GM12865 (cell line): Measurements from ENCODE around the gene CCNC.

Source experiments
- DNase-seq: peaks from one replicate; pipeline ENCODE4 v3.0.0; 2010; ENCODE audit warnings: low read depth
- H3K4me3 ChIP-seq: 2 replicates; pipeline ENCODE4 v1.5.1; 2011; ENCODE audit warnings: mild to moderate bottlenecking, low read depth, low read length, control low read depth
- TF ChIP-seq, protein P1 (sequence below): IDR thresholded peaks from 2 replicates; pipeline ENCODE4 v1.5.1; 2011; ENCODE audit warnings: low read length, control low read depth, low read depth, inconsistent platforms; ENCODE audit not compliant: insufficient read depth; ENCODE audit errors: missing control alignments

CCNC gene

GRCh38 chr6:99507648-99508047 lies 60.8 kb downstream of the CCNC start:
- H3K4me3 ChIP-seq, result no peak overlapping the region
- no peak for DNase-seq
- TF ChIP-seq, protein P1, sequence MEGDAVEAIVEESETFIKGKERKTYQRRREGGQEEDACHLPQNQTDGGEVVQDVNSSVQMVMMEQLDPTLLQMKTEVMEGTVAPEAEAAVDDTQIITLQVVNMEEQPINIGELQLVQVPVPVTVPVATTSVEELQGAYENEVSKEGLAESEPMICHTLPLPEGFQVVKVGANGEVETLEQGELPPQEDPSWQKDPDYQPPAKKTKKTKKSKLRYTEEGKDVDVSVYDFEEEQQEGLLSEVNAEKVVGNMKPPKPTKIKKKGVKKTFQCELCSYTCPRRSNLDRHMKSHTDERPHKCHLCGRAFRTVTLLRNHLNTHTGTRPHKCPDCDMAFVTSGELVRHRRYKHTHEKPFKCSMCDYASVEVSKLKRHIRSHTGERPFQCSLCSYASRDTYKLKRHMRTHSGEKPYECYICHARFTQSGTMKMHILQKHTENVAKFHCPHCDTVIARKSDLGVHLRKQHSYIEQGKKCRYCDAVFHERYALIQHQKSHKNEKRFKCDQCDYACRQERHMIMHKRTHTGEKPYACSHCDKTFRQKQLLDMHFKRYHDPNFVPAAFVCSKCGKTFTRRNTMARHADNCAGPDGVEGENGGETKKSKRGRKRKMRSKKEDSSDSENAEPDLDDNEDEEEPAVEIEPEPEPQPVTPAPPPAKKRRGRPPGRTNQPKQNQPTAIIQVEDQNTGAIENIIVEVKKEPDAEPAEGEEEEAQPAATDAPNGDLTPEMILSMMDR, result no peak

- no peak for DNase-seq
- H3K4me3 ChIP-seq, result no peak overlapping the region
- TF ChIP-seq, protein P1, result no peak
Observed at GRCh38 chr6:99501762-99502161, 66.7 kb downstream of the CCNC start.

DNA sequence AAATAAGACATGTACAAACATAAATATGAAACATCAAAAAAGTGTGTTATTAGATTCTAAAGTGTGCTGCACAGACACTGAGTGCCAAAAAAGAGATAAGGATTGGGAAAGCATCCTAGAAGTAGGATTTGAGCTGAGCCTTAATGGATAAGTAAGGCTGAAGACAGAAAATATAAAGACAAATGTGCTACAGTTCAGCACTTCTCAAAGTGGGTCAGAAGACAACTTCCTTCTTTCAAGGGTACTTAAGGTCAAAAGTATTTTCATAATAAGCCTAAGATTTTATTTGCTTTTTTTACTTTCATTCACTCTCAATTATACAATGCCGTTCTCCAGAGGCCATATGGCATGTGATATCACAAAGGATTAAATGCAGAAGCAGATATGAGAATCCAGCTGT lies 70.0 kb downstream of the CCNC start:
- TF ChIP-seq, protein P1, result no peak
- H3K4me3 ChIP-seq, result no peak overlapping the region
- DNase-seq, result no peak

DNA sequence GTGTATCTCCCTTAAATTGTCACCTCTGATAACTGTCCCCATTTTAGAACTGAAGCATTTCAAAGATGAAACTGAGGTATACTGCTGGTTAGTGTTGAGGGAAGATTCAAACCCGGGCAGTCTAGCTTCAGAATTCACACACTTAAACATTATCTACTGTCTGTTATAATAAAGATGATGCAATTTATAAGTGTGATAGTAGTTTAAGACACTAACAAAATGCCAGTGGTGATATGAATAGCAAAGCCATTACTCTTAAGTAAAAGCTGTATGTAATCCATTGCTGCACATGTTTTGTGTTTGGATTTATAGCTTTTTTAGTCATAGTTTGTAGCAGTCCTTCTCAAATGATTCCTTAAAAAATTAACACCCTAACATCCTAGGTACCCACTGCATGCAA lies 73.0 kb downstream of the CCNC start:
- no peak for DNase-seq
- TF ChIP-seq, protein P1, result no peak

More for the DNA sequence above, 73.0 kb downstream of the CCNC start:
- no peak overlapping the region for H3K4me3 ChIP-seq
